H54 (cell line): ENCODE measurements around the gene OPCML.

Experiments
- DNase-seq: peaks from one replicate; pipeline ENCODE4 v3.0.0; 2011; ENCODE audit warnings: low spot score, mixed read lengths; ENCODE audit not compliant: insufficient read length
- FAIRE-seq: peaks from 3 replicates; lab custom pipeline; 2011; peaks lifted over from hg19 to GRCh38; lab: Jason Lieb, UNC
- POLR2A ChIP-seq: IDR thresholded peaks from 2 replicates; pipeline ENCODE4 v1.6.1; 2011; ENCODE audit warnings: low read depth, mild to moderate bottlenecking, low read length

Gene OPCML

DNA sequence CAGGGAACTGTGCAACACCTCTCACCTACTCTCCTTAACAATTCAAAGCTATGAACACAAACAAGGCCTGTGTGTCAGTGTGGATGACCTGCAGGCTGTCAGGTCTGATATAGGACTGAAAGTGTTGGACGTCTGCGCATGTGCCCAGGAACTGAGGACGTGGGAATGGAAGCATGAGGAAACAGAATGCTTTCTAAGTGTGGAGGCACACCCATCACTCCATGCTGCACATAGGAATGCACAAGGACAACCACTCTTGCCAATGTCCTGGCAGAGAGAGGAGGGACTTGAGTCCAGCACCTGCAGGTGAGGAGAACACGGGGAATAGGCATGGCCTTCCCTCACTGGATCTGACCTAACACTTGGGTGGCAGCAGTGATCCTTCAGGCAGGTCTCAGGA lies 874.3 kb downstream of the OPCML start:
- no peak for FAIRE-seq
- no peak for TF ChIP-seq POLR2A
- DNase-seq = no peak

DNA sequence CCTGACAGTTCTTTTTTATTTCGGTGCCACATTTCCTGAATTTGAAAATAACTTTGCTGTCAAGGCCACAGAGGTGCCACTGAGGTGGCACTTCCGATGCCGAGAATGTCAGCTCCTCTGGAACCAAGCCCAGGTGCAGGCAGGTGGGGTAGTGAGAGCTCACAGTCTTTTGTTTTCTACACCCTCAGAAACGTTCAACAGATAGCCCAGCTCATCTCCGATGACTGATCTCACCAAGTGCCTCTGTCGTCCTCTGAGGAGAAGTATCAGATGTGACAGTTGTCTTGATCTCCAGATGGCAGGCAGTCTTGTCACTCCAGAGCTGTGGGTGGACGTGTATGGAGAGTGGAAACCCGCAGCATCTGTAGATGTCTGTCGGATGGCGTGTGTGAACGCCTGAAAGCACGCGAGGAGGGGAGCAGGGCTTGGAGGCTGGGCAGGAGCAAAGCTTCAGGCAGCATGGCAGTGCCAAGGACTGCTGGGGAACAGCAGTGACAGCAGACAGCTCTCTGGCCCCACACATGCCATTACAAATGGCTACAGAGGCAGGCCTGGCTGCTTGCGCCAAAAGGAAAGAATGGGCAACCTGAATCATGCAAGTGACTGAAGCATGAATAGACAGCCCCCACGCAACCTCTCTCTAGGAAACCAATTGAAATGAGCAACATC lies 877.0 kb downstream of the OPCML start:
- DNase-seq (no peak), FAIRE-seq (no peak)
- TF ChIP-seq POLR2A = no peak

- FAIRE-seq (no peak), DNase-seq (no peak)
- TF ChIP-seq POLR2A = no peak
Observed at GRCh38 chr11:132653237-132653636, 879.1 kb downstream of the OPCML start.

GRCh38 chr11:132650969-132651720 lies 881.2 kb downstream of the OPCML start:
- DNase-seq (no peak), FAIRE-seq (no peak)
- no peak for TF ChIP-seq POLR2A

- TF ChIP-seq POLR2A = no peak
- FAIRE-seq (no peak), DNase-seq (no peak)
Observed at GRCh38 chr11:132649277-132649676, 883.0 kb downstream of the OPCML start.

DNA sequence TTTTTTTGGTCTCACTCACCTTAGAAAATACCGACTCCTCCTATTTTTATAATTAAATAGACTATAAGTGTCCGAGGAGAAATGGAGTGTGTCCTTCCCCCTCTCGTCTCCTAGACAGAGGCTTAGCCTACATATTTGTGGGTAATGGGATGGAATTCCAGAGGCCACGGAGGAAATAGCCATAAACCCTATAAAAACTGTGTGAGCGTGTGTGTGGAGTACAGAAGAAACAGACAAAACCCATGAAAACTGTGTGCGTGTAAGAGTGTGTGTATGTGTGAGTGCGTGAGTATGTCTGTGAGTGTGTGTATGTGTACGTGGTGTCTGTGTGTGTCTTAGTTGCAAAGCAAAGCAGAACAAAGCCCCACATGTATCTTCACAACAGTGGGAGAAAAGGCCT lies 883.5 kb downstream of the OPCML start:
- DNase-seq (no peak), FAIRE-seq (no peak)
- TF ChIP-seq POLR2A = no peak

- FAIRE-seq (no peak), DNase-seq (no peak)
- TF ChIP-seq POLR2A = no peak
Observed at GRCh38 chr11:132646890-132647289, 885.4 kb downstream of the OPCML start.

GRCh38 chr11:132644520-132645239 lies 887.6 kb downstream of the OPCML start:
- TF ChIP-seq POLR2A = no peak
- FAIRE-seq (no peak), DNase-seq (no peak)

- TF ChIP-seq POLR2A = no peak
- DNase-seq = no peak
- FAIRE-seq = no peak
Observed at GRCh38 chr11:132643239-132643638, 889.1 kb downstream of the OPCML start.

GRCh38 chr11:132640952-132641351 lies 891.3 kb downstream of the OPCML start:
- DNase-seq = no peak
- no peak for FAIRE-seq
- no peak for TF ChIP-seq POLR2A

DNA sequence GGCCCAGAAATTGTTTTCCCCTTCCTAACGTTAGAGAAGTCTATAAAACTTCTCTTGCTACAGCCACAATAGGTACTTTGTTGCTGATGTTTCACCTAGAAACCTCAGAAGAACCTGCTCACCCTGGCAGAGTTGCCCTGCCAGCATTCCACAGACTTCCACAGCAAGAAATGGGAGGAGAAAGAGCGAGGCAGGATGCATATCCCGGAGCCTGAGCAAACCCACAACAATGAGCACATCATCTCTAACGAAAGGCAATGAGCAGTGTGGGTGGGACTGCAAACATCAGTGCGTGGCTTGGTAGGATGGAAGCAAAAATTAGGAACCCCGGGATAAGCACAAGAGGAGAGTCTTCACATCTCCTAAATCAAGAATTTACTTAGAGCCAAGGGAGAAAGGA lies 892.3 kb downstream of the OPCML start:
- DNase-seq (no peak), FAIRE-seq (no peak)
- TF ChIP-seq POLR2A = no peak

- DNase-seq (no peak), FAIRE-seq (no peak)
- no peak for TF ChIP-seq POLR2A
Observed at GRCh38 chr11:132639403-132639802, 892.9 kb downstream of the OPCML start.

GRCh38 chr11:132638423-132638822 lies 893.9 kb downstream of the OPCML start:
- no peak for DNase-seq
- no peak for TF ChIP-seq POLR2A
- no peak for FAIRE-seq

DNA sequence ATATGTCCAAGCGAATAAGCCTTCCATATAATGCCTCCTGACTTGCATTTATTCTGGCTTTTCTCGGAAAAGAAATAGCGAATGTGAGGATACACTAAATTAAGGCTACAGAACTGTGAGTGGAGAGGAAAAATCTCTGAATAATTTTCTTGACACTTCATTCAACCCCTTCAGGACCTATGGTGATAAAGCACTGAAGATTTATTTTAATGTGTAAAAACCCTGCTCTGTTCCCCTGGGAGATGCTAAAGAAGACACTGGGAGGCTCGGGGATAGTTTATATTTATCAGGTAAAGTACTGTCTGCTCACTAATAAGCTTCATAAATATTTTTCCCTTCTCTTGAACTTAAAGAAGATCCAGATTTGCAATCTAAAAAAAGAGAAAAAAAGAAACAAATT lies 895.8 kb downstream of the OPCML start:
- no peak for TF ChIP-seq POLR2A
- DNase-seq = no peak
- no peak for FAIRE-seq

DNA sequence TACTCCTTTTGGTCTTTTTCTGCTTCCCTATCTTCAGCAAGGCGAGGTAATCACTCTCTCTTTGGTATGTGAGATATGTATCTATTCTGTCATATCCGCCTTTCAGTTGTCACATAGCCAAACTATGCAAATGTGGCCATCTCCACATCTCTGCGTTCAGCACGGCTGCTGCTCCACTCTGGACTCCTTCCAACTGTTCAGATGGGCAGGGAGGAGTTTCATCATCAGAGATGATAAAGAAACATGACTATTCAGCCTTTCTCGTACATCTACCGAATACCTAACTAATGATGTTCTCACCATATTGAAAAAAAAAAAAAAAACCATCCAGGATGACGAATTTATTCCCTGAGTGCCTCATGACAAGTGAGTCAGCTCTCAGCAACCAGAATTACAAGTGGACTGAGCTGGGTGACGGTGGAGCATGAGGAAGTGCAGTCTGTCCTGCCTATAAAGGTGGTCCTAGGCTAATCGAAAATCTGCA lies 899.6 kb downstream of the OPCML start:
- peak; percentile 35 for DNase-seq
- no peak for TF ChIP-seq POLR2A
- FAIRE-seq = peak; percentile 93
